Fibroblast of lung (primary cell): ENCODE measurements around the gene DGKG.

Source experiments
- EZH2 ChIP-seq: IDR thresholded peaks from 2 replicates; pipeline ENCODE4 v1.5.1; 2012; ENCODE audit warnings: low read length, control low read depth, mild to moderate bottlenecking; ENCODE audit errors: missing control alignments
- TF ChIP-seq, protein P1 (sequence below), 2 donors: IDR thresholded peaks in 1 of 2; conservative IDR thresholded peaks in 1 of 2; 1 replicate in 1 of 2; 2 replicates in 1 of 2; pipeline ENCODE4 v1.5.1; 2011 to 2012; ENCODE audit warnings: low read length in 2 of 2, control low read depth in 1 of 2, inconsistent platforms in 1 of 2, low read depth in 1 of 2, mild to moderate bottlenecking in 1 of 2

GRCh38 chr3:186170516-186170915 is 191.5 kb downstream of the DGKG start:
- TF ChIP-seq, protein P1, sequence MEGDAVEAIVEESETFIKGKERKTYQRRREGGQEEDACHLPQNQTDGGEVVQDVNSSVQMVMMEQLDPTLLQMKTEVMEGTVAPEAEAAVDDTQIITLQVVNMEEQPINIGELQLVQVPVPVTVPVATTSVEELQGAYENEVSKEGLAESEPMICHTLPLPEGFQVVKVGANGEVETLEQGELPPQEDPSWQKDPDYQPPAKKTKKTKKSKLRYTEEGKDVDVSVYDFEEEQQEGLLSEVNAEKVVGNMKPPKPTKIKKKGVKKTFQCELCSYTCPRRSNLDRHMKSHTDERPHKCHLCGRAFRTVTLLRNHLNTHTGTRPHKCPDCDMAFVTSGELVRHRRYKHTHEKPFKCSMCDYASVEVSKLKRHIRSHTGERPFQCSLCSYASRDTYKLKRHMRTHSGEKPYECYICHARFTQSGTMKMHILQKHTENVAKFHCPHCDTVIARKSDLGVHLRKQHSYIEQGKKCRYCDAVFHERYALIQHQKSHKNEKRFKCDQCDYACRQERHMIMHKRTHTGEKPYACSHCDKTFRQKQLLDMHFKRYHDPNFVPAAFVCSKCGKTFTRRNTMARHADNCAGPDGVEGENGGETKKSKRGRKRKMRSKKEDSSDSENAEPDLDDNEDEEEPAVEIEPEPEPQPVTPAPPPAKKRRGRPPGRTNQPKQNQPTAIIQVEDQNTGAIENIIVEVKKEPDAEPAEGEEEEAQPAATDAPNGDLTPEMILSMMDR (conservative IDR thresholded peaks at IDR 0.05 in 1 of 2, IDR thresholded peaks at IDR 0.05 in 1 of 2; ENCODE audit: low read depth in 1 of 2, low read length in 2 of 2) = no peak
- no peak for TF ChIP-seq EZH2
